Fibroblast of pulmonary artery (primary cell): ENCODE measurements around the gene HTRA2.

Experiments
- DNase-seq: peaks from one replicate; pipeline ENCODE4 v3.0.0-alpha.2; 2010; ENCODE audit warnings: low read depth
- H3K4me3 ChIP-seq: replicated peaks from 2 replicates; pipeline ENCODE4 v1.5.1; 2011; ENCODE audit warnings: low read depth, mild to moderate bottlenecking, control low read depth, low read length, moderate library complexity
- TF ChIP-seq, protein P1 (sequence below): IDR thresholded peaks from 2 replicates; pipeline ENCODE4 v1.5.1; 2011; ENCODE audit warnings: mild to moderate bottlenecking, control low read depth, low read length, inconsistent platforms; ENCODE audit errors: missing control alignments

The HTRA2 gene

DNA sequence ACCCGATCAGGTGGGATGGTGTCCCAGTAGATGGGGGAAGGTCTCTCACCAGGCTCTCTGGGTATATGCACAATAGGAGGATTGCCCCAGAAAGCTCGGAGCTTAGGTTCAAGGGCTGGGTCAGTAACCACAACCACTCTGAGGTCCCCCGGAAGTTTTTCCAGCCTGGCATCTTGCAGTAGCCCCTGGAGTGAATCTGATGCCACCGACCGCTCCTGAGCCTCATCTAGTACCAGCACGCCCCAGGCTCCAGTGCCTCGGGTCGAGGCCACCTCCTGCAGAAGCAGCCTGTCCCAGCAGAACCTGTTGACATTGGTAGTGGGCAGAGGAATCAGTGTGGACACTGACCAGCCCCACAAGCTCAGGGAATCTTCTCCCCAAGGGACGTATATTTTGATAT, 5.7 kb upstream of the HTRA2 start:
- no peak for DNase-seq
- TF ChIP-seq, protein P1, sequence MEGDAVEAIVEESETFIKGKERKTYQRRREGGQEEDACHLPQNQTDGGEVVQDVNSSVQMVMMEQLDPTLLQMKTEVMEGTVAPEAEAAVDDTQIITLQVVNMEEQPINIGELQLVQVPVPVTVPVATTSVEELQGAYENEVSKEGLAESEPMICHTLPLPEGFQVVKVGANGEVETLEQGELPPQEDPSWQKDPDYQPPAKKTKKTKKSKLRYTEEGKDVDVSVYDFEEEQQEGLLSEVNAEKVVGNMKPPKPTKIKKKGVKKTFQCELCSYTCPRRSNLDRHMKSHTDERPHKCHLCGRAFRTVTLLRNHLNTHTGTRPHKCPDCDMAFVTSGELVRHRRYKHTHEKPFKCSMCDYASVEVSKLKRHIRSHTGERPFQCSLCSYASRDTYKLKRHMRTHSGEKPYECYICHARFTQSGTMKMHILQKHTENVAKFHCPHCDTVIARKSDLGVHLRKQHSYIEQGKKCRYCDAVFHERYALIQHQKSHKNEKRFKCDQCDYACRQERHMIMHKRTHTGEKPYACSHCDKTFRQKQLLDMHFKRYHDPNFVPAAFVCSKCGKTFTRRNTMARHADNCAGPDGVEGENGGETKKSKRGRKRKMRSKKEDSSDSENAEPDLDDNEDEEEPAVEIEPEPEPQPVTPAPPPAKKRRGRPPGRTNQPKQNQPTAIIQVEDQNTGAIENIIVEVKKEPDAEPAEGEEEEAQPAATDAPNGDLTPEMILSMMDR: no peak
- no peak overlapping the region for H3K4me3 ChIP-seq

DNA sequence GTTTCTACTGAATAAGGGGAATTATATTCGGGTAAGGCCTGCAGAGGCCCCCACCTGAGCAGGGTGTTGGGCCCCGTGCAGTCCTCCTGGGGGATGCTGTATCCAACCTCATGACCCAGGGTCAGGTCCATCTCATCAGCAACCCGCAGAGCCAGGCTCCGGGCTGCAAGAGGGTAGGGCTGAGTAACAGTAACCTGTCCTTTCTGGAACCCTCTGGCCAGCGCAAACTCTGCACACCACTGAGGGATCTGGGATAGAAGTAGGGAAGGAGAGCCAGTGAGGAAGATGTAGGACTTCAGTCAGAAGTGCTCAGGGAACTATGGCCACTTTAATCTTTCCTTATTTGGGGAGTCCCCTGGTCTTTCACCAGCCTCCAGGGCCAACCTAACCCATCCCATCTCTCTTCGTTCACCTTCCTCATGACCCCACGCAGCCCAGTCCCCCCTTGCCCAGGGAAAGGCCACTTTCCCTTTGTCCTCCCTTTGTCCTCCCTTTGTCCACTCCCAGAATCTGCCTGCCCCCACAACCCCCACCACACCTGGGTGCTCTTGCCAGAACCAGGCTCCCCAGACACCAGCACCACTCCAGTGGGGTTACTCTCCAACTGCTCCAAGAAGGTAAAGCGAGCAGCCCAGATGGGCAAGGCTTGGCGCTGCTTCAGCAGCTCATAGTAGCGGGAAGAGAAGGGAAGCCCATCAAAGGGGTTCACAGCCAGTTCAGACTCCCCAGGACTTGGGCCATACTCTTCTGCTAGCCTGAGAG, 4.6 kb upstream of the HTRA2 start:
- TF ChIP-seq, protein P1: no peak
- DNase-seq: no peak
- H3K4me3 ChIP-seq: no peak overlapping the region

DNA sequence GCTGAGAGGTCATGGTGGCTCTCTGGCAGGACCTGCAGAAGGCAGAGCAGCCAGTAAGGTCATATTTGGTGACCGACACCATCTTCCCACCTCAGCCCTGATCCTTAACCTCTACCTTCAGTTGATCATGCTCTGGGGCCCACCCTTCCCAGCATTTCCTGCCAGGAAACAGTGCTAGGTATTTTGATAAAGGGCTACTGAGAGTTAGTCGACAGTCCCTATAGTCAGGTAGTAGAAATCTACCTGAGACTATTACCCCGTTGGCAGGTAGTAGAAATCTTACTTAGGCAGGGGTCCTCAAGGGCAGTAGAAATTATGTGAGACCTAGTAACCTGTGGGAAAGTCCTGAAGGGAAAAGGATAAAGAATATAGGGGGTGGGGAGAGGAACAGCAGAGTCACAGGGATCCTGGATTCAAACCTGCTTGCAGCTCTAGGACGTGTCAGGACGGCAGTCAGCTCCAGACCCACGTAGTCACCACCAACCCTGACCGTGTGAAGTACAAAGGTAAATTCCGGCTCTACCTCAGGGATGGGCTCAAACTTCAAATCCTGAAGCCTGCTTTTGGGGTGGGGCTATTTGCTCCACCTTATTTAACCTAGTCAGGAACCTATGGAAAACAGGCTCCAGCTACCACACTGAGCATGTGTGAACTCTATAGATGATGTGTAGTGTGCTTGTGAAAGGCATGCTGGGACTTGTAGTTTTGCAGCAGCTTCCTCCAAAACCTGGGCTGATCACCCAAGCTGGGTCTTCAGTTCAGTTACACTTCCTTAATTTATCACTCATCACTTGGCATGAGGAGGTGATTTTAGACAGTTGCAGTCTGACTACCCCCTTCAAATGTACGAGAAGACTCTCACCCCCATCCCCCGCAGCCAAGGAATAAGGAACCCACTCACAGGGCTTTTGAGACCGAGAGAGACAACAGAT, 3.8 kb upstream of the HTRA2 start, which contains the start of gene DQX1:
Gene DQX1, minus strand, starts transcription at position 515 of the 932 bp plus-strand sequence. Its CDS starts 502 bp downstream, at position 13.
- TF ChIP-seq, protein P1: no peak
- no peak within 1 kb of the TSS for H3K4me3 ChIP-seq
- no peak for DNase-seq

DNA sequence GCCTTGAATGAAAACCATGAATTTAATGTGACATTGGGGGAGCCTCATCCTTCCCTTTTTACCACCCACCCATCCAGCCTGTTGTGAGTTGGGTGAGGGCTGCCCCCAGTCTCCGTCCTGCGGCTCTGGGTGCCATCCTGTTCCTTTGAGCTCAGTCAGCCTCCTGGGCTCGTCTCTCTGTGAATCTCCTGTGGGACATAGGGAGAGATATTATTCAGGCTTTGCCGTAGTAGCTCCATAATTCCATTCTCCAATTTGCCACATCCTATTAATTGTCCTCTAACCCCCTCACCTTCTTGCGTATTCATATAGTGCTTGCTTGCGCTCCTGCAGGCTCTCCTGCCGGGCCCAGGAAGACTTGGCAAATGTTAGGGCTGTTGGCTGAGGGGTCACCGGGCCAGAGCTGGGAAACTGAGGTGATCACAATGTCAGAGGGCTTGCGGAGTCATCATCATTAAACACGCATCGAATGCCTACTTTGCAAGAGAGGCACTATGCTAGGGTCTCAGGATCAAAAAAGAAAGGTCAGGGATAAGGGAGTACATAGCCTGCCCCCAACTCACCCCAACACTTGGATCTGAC, 3.0 kb upstream of the HTRA2 start:
- DNase-seq: no peak
- TF ChIP-seq, protein P1: no peak
- H3K4me3 ChIP-seq: no peak overlapping the region

DNA sequence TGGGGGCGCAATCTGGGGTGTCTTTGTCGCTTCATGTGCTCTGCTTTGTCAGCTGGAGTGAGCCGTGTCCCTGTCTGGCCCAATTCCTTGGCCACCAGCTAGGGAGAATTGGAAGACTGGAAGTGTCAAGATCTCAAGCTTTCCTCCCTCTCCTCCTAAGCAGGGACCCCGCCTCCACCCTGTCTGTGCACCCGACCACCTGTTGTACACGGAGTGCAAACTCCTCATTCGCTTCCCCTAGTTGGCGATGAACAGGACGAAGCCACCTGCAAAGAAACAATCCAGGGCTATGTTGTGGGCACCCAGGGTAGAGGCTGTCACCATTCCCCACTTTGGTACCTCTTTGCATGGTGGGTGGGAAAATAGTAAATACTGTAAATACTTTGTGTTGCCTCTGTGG, 2.0 kb upstream of the HTRA2 start:
- H3K4me3 ChIP-seq: no peak overlapping the region
- TF ChIP-seq, protein P1: no peak
- no peak for DNase-seq

DNA sequence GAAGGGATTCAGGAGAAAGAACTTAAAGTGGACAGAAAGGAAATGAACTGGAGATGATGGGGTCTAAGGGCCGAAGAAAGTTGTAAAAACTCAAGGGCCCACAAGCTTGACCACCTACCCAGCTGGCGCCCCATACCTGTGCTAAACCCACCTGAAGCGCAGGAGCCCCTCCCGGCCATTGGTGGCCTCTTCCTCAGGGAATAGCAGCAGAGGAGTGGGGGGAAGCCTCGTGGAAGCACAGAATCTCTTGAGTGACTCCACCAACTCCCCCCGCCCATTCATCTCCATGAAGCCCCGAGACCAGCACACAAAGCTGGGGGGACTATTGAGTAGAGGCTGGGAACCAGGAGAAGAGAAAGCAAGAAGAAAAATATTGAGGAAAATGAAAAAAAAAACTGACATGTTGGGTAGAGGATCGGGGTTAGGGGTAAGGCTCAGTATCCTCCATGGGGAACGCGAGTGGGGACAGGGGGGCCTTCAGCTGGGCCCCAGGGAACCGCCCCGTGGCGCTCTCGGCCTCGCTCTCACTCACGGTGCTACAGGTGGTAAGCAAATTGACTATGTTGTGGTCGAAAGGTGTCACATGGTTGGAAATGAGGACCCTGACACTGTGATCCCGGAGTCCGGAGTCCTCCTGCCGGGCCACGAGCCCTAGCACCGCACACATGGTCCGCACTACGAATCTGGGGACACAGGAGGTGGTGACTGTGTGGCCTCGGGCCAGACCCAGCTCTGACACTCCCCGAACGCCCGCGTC, 955 bp upstream of the HTRA2 start:
- TF ChIP-seq, protein P1: no peak
- DNase-seq: no peak
- peak overlapping the region; percentile 98 for H3K4me3 ChIP-seq
